ENCODE results near the gene PRSS36.

- TF ChIP-seq CTCF (IDR thresholded peaks at IDR 0.05) (no peak), POLR2A (IDR thresholded peaks at IDR 0.05) (no peak)
Measured at GRCh38 chr16:31118223-31119155, 31.4 kb downstream of the PRSS36 start.
